Measurements from ENCODE around the gene STXBP1. TPM values are rescaled to one million over a fixed set of nuclear protein-coding genes. Genes with fewer than 3 reads are reported as not detected.

Gene STXBP1
- total RNA-seq, 1 experiment from 2014 or later, result 10.9 TPM

DNA sequence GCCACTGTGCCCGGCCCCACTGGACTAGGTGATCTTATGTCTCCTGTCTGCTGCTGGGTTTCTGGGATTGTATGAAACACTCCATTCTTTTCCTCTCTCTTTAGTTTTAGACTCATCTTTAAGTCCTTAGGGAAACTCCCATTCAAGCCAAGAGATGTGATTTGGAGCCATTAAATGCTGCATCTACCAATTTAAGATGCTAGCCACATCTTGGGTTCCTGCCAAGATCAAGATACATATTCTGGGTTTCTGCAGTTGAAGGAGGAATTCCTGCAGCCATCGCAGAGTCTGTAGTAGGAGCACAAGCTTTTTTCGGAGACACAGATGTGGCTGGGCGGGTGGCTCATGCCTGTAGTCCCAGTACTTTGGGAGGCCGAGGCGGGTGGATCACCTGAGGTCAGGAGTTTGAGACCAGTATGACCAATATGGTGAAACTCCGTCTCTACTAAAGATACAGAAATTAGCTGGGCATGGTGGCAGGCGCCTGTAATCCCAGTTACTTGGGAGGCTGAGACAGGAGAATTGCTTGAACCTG is 23.2 kb downstream of the STXBP1 start:
- intact Hi-C loops (cut with micrococcal nuclease; ENCODE audit: unreplicated experiment), result no loop called here
- POLR2A ChIA-PET (ENCODE audit: low non-redundant PET), result no interaction called here
- Histone ChIP-seq H3K4me3 (ENCODE audit: low read depth, low read length, poor library complexity, severe bottlenecking) (no peak overlapping the region), H3K4me1 (ENCODE audit: insufficient read depth, low read length, poor library complexity, severe bottlenecking) (peaks cover 23% of the 10 kb centered on the region), H3K27ac (ENCODE audit: low read depth, low read length, poor library complexity, severe bottlenecking) (no peak overlapping the region), H3K27me3 (replicated peaks; ENCODE audit: insufficient read depth, low read depth, low read length, poor library complexity) (no peaks in the 10 kb centered on the region), H3K36me3 (ENCODE audit: insufficient read depth, low read length, poor library complexity, severe bottlenecking) (no peaks in the 10 kb centered on the region), H3K9me3 (ENCODE audit: low read depth, low read length, poor library complexity, severe bottlenecking) (no peaks in the 10 kb centered on the region)
- no TSS peak for BruUV-seq (replicated peaks)
- CTCF ChIA-PET, result no interaction called here
- TF ChIP-seq, protein P1, sequence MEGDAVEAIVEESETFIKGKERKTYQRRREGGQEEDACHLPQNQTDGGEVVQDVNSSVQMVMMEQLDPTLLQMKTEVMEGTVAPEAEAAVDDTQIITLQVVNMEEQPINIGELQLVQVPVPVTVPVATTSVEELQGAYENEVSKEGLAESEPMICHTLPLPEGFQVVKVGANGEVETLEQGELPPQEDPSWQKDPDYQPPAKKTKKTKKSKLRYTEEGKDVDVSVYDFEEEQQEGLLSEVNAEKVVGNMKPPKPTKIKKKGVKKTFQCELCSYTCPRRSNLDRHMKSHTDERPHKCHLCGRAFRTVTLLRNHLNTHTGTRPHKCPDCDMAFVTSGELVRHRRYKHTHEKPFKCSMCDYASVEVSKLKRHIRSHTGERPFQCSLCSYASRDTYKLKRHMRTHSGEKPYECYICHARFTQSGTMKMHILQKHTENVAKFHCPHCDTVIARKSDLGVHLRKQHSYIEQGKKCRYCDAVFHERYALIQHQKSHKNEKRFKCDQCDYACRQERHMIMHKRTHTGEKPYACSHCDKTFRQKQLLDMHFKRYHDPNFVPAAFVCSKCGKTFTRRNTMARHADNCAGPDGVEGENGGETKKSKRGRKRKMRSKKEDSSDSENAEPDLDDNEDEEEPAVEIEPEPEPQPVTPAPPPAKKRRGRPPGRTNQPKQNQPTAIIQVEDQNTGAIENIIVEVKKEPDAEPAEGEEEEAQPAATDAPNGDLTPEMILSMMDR (conservative IDR thresholded peaks at IDR 0.05; ENCODE audit: low read depth, low read length), result no peak
- no peak for TF ChIP-seq EZH2 (IDR thresholded peaks at IDR 0.05; ENCODE audit: borderline replicate concordance, low read depth, low read length, poor library complexity, severe bottlenecking)
- DNase-seq (ENCODE audit: low spot score), result peak; percentile 16

DNA sequence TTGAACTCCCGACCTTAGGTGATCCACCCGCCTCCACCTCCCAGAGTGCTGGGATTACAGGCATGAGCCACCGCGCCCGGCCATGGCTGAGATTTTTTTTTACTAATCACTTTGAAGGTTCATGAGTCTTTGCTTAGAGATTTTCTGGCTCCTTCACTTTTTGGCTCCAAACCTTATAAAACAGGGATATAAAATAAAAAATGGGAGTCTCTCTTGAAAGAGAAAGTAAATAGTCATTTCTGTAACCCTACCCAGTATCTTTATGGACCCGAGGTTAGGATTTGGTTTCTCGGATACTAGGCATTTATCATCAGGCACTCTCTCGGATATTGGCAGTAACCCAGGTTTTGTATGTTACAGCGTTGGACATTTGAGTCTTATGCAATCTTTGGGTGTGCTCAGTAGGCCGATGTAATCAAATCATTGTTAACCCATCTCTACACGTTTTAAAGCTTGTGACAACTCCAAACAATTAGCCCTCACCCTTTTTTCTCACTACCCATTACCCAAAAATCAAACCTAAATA is 25.3 kb downstream of the STXBP1 start:
- no peak overlapping the region for H3K27ac ChIP-seq (ENCODE audit: low read depth, low read length, poor library complexity, severe bottlenecking)
- ChIA-PET POLR2A (ENCODE audit: low non-redundant PET) (no interaction called here), CTCF (no interaction called here)
- peak; percentile 49 for DNase-seq (ENCODE audit: low spot score)
- intact Hi-C loops (cut with micrococcal nuclease; ENCODE audit: unreplicated experiment), result no loop called here
- BruUV-seq (replicated peaks), result no TSS peak
- TF ChIP-seq EZH2 (IDR thresholded peaks at IDR 0.05; ENCODE audit: borderline replicate concordance, low read depth, low read length, poor library complexity, severe bottlenecking), result no peak
- TF ChIP-seq, protein P1 (conservative IDR thresholded peaks at IDR 0.05; ENCODE audit: low read depth, low read length), result no peak
- H3K4me3 ChIP-seq (ENCODE audit: low read depth, low read length, poor library complexity, severe bottlenecking), result no peak overlapping the region
- H3K4me1 ChIP-seq (ENCODE audit: insufficient read depth, low read length, poor library complexity, severe bottlenecking), result peaks cover 23% of the 10 kb centered on the region
- no peaks in the 10 kb centered on the region for H3K9me3 ChIP-seq (ENCODE audit: low read depth, low read length, poor library complexity, severe bottlenecking)
- H3K36me3 ChIP-seq (ENCODE audit: insufficient read depth, low read length, poor library complexity, severe bottlenecking), result no peaks in the 10 kb centered on the region
- no peaks in the 10 kb centered on the region for H3K27me3 ChIP-seq (replicated peaks; ENCODE audit: insufficient read depth, low read depth, low read length, poor library complexity)

DNA sequence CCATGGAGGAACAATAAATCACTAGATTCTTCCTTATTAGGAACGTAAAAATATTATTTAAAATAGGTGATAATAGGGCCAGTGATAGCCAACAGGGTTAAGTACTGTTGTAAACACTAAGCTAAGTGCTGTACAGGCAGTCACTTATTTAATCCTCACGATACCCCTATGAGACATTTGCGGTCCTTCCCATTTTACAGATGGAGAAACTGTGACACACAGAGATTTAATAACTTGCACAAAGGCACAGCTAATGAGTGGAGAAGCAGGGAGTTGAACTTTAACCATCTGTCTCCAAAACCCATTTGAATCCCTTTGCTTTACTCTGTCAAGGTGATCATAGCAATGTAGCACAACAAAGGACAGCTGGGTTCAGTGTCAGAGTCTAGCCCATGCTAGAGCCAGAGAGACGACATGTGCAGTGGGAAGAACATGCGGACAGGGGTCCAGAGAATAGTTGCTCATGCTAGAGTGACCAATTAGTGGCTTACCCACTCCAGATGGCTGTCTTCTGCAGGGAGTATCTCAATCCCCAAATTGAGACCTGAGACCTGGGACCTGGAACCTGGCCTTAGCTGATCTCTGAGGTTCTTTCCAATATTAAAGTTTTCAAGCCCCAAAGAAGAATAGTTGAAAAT is 28.9 kb downstream of the STXBP1 start:
- no peak for TF ChIP-seq EZH2 (IDR thresholded peaks at IDR 0.05; ENCODE audit: borderline replicate concordance, low read depth, low read length, poor library complexity, severe bottlenecking)
- TF ChIP-seq, protein P1 (conservative IDR thresholded peaks at IDR 0.05; ENCODE audit: low read depth, low read length), result no peak
- no peak overlapping the region for H3K4me3 ChIP-seq (ENCODE audit: low read depth, low read length, poor library complexity, severe bottlenecking)
- BruUV-seq (replicated peaks), result no TSS peak
- no peaks in the 10 kb centered on the region for H3K4me1 ChIP-seq (ENCODE audit: insufficient read depth, low read length, poor library complexity, severe bottlenecking)
- CTCF ChIA-PET, result no interaction called here
- no peaks in the 10 kb centered on the region for H3K9me3 ChIP-seq (ENCODE audit: low read depth, low read length, poor library complexity, severe bottlenecking)
- H3K27ac ChIP-seq (ENCODE audit: low read depth, low read length, poor library complexity, severe bottlenecking), result no peak overlapping the region
- DNase-seq (ENCODE audit: low spot score), result no peak
- POLR2A ChIA-PET (ENCODE audit: low non-redundant PET), result no interaction called here
- H3K27me3 ChIP-seq (replicated peaks; ENCODE audit: insufficient read depth, low read depth, low read length, poor library complexity), result no peaks in the 10 kb centered on the region
- no peaks in the 10 kb centered on the region for H3K36me3 ChIP-seq (ENCODE audit: insufficient read depth, low read length, poor library complexity, severe bottlenecking)
- intact Hi-C loops (cut with micrococcal nuclease; ENCODE audit: unreplicated experiment), result no loop called here
